Heart right ventricle (tissue), 16 donors: ENCODE results near the gene ZBTB1. TPM values are rescaled to one million over a fixed set of nuclear protein-coding genes. Genes with fewer than 3 reads are reported as not detected.
"Not testable (repeated sequence)": the region's sequence is repeated elsewhere in the genome, so short reads cannot be mapped to it uniquely, and the experiment has no call there.

ENCODE experiments used
- ATAC-seq, 8 donors: fragments of 200-7000 bp; cut with Tn5 transposase; one replicate each; pipeline ENCODE4 v1.9.1; 2020; ENCODE audit warnings: mild to moderate bottlenecking in 8 of 8, moderate library complexity in 8 of 8, moderate number of reproducible peaks in 1 of 8
- DNase-seq, 2 donors: peaks; one replicate each; pipeline ENCODE4 v3.0.0-alpha.2; 2020
- H3K27ac ChIP-seq, 10 donors: fragments of 200-600 bp; sonication (generic) in 2 of 10; one replicate each; pipeline versions ENCODE4 v1.5.0 to v1.8.0; 2020 to 2022; ENCODE audit warnings: mild to moderate bottlenecking in 3 of 10
- H3K27me3 ChIP-seq, 7 donors: fragments of 200-600 bp; one replicate each; pipeline ENCODE4 v1.8.0; 2021 to 2022; ENCODE audit warnings: mild to moderate bottlenecking in 2 of 7
- H3K36me3 ChIP-seq, 9 donors: fragments of 200-600 bp; sonication (generic) in 1 of 9; one replicate each; pipeline versions ENCODE4 v1.5.0 to v1.8.0; 2020 to 2022; ENCODE audit warnings: mild to moderate bottlenecking in 2 of 9
- H3K4me1 ChIP-seq, 9 donors: fragments of 200-600 bp; sonication (generic) in 1 of 9; one replicate each; pipeline versions ENCODE4 v1.5.0 to v1.8.0; 2020 to 2022; ENCODE audit warnings: mild to moderate bottlenecking in 4 of 9
- H3K4me3 ChIP-seq, 10 donors: fragments of 200-600 bp; sonication (generic) in 2 of 10; one replicate each; pipeline versions ENCODE4 v1.5.0 to v1.8.0; 2020 to 2022; ENCODE audit warnings: mild to moderate bottlenecking in 7 of 10, moderate library complexity in 2 of 10
- H3K9me3 ChIP-seq, 11 donors: fragments of 200-600 bp in 10 of 11; sonication (generic) in 2 of 11; one replicate each; pipeline versions ENCODE4 v1.5.0 to v1.8.0; 2013 to 2022; ENCODE audit warnings: mild to moderate bottlenecking in 2 of 11, control low read depth in 1 of 11, moderate library complexity in 1 of 11
- WGBS, 2 donors: extraction: QIAGEN DNeasy Blood & Tissue Kit; methylation state at CpG; one replicate each; pipeline ENCODE4 v1.1.7; 2013; ENCODE audit warnings: inconsistent platforms in 1 of 2; 5-methylcytosine and 5-hydroxymethylcytosine counted together
- intact Hi-C, 10 donors: fragments of 100-400 bp; cut with DNase I; formaldehyde crosslinking; loops; one replicate each; pipeline versions ENCODE4 v1.11.1 to v1.14.2; 2022
- polyA plus RNA-seq, 2 donors: library from polyadenylated mRNA; stranded (reverse); fragments of 200-250 nt; gene quantifications; one replicate each; pipeline ENCODE4 v1.2.3, GENCODE V29; 2013
- total RNA-seq, 10 donors: library from RNA; stranded (reverse); fragmentation: NEBNext Ultra II Directional in 3 of 10; extraction: Animal tissue kit (Norgen Biotek cat#: 25700) in 3 of 10; gene quantifications; one replicate each; pipeline versions ENCODE4 v1.2.1 to v1.2.4, GENCODE V29; 2021 to 2023
- TF ChIP-seq, protein P1 (sequence below), 9 donors: fragments of 200-600 bp; sonication (generic) in 2 of 9; IDR thresholded peaks; one replicate each; pipeline versions ENCODE4 v1.5.0 to v1.8.0; 2021 to 2022; ENCODE audit warnings: antibody characterized with exemption in 9 of 9, mild to moderate bottlenecking in 5 of 9, moderate library complexity in 1 of 9
- donor health status: Arrhythmogenic right ventricular cardiomyopathy.
- donor health status: ischemic (EF 13 %, LVEDD 7.1; RV severe dilation, severe dysfunction).
- donor health status: healthy with polysubstance abuse.
- donor health status: DM: no; HTN: yes; CAD: no.
- donor health status: DM: no; HTN: no; CAD: no.
- donor health status: ischemic (EF 25% LVEDD 6.9; RV normal size, moderate dysfunction).
- donor health status: ischemic (EF 25% LVEDD 5.7; RV mildly dilated, moderate dysfunction).
- donor health status: healthy.
- donor health status: DM: yes; HTN: yes; CAD: no.
- donor health status: Ischemic cardiomyopathy.
- donor health status: ischemic (EF 35%, LVEDD 5.7; RV mildly dilated, moderate dysfunction).
- donor health status: nonischemic (EF 11% LVEDD 7.7; RV severe dilation, severe dysfunction).
- donor health status: DM: yes; HTN: yes; CAD: no.
- donor health status: PGD.
- donor health status: ischemic (EF 29% LVEDD 5.4; RV normal size, mild dysfunction).
- donor health status: nonischemic (EF 23%, LVEDD 6.1; RV moderate dilation, normal function).

The ZBTB1 gene
- total and polyA plus RNA-seq, 12 donors, result 5.6 to 26.4 (median 20.6) TPM

DNA sequence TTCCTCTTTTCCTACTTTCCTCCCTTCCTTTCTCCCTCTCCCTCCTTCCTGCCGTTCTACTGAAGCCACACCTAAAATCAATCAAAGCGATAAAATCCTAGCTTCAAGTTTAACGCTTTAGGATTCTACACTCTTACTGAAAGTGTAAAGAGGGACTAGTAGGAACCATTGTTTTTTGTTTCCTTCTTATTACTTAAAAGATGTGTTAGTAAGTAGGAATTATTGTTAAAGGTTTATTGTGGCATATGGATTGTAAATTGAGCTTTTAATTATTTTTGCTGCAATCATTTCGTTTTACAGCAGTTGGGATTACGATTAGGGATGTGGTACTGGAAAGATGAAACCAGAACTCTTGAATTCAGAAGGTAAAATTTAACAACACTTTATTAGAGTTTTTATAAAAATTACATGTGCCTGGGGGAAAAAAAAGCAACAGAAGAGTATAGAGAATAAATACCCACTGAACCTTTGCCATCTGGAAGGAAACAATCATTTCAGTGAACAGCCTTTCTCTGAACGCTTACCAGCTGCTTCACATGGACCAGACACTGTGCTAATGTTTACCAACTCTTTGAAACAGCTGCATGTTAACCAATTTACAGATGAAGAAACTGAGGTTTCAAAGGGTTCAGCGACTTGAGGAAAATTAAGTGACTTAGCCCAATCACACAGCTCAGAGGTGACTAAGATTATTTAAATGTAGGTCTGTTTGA lies 46.2 kb downstream of the ZBTB1 start:
- intact Hi-C loops, result no loop called here
- ATAC-seq, result no peak
- Histone ChIP-seq H3K36me3 (no peaks in the 10 kb centered on the region), H3K9me3 (no peaks in the 10 kb centered on the region), H3K27me3 (peaks cover 0 to 38% (median 6%) of the 10 kb centered on the region in 7 donors), H3K27ac (no peak overlapping the region), H3K4me3 (peak overlapping the region in 1 of 10 donors; percentile 51), H3K4me1 (peaks cover 0 to 15% (median 13%) of the 10 kb centered on the region in 9 donors)
- TF ChIP-seq, protein P1, sequence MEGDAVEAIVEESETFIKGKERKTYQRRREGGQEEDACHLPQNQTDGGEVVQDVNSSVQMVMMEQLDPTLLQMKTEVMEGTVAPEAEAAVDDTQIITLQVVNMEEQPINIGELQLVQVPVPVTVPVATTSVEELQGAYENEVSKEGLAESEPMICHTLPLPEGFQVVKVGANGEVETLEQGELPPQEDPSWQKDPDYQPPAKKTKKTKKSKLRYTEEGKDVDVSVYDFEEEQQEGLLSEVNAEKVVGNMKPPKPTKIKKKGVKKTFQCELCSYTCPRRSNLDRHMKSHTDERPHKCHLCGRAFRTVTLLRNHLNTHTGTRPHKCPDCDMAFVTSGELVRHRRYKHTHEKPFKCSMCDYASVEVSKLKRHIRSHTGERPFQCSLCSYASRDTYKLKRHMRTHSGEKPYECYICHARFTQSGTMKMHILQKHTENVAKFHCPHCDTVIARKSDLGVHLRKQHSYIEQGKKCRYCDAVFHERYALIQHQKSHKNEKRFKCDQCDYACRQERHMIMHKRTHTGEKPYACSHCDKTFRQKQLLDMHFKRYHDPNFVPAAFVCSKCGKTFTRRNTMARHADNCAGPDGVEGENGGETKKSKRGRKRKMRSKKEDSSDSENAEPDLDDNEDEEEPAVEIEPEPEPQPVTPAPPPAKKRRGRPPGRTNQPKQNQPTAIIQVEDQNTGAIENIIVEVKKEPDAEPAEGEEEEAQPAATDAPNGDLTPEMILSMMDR (IDR thresholded peaks at IDR 0.05), result no peak
- no peak for DNase-seq
- WGBS, 2 donors, result 67 to 68% methylated on average over 7 of the region's 7 CpGs

DNA sequence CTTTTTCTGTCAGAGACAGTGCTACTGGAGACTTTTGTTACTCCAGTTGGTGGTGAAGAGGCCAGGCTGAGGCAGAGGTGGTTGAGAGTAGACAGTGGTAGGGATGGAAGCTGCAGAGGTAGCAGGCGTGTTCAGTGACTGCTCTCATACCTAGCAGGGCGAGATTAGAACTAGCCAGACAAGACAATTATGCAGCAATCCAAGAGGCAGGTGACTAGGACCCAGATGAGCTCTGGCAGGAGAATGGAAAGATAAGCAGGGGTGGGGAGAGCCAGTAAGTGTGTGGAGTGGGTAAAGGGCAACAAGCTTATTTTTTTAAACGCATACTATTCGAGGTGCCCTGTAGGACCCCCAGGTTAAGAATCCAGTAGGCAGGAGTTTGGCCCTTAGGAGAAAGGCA lies 50.0 kb downstream of the ZBTB1 start:
- intact Hi-C loops, result no loop called here
- WGBS, 2 donors, result 65 to 74% methylated on average over 4 of the region's 4 CpGs
- ATAC-seq, result no peak

DNA sequence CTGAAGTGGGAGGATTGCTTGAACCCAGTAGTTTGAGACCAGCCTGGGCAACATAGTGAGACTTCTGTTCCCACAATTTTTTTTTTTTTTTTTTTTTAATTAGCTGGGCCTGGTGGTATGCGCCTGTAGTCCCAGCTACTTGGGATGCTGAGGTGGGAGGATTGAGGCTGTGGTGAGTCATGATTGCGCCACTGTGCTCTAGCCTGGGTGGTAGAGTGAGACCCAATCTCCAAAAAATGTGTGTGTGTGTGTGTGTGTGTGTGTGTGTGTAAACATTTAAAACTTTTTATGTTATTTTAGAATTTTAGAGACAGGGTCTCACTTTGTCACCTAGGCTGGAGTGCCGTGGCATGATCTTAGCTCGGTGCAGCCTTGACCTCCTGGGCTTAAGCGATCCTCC lies 52.0 kb downstream of the ZBTB1 start:
- TF ChIP-seq, protein P1 (IDR thresholded peaks at IDR 0.05), result no peak
- Histone ChIP-seq H3K27ac (no peak overlapping the region), H3K9me3 (no peaks in the 10 kb centered on the region), H3K4me3 (no peak overlapping the region), H3K36me3 (no peaks in the 10 kb centered on the region), H3K4me1 (no peaks in the 10 kb centered on the region), H3K27me3 (peaks cover 0 to 4% (median 0%) of the 10 kb centered on the region in 7 donors)
- 97 to 99% methylated on average over 5 of the region's 5 CpGs for WGBS, 2 donors
- ATAC-seq (no peak), DNase-seq (no peak)
- intact Hi-C loops, result no loop called here

More for the DNA sequence above, 50.0 kb downstream of the ZBTB1 start:
- no peak overlapping the region for H3K27ac ChIP-seq
- H3K36me3 ChIP-seq, result no peaks in the 10 kb centered on the region
- TF ChIP-seq, protein P1 (IDR thresholded peaks at IDR 0.05), result no peak
- no peak overlapping the region for H3K4me3 ChIP-seq
- peaks cover 0 to 24% (median 6%) of the 10 kb centered on the region in 7 donors for H3K27me3 ChIP-seq
- H3K4me1 ChIP-seq, result peaks cover 0 to 11% (median 9%) of the 10 kb centered on the region in 9 donors
- DNase-seq, result no peak
- H3K9me3 ChIP-seq, result no peaks in the 10 kb centered on the region

DNA sequence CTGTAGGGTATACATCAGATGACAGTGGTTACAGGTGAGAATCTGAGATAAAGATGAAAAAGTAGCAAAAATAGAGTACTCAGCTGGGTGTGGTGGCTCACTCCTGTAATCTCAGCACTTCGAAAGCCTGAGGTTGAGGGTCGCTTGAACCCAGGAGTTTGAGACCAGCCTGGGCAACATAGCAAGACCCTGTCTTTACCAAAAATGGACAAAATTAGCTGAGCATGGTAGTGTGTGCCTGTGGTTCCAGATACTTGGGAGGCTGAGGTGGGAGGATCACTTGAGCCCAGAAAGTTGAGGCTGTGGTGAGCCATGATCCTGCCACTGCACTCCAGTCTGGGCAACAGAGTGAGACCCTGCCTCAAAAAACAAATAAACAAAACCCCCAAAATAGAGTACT lies 53.6 kb downstream of the ZBTB1 start:
- H3K9me3 ChIP-seq, H3K27me3 ChIP-seq: not testable (repeated sequence)
- 92 to 100% methylated on average over 2 of the region's 2 CpGs for WGBS, 2 donors

DNA sequence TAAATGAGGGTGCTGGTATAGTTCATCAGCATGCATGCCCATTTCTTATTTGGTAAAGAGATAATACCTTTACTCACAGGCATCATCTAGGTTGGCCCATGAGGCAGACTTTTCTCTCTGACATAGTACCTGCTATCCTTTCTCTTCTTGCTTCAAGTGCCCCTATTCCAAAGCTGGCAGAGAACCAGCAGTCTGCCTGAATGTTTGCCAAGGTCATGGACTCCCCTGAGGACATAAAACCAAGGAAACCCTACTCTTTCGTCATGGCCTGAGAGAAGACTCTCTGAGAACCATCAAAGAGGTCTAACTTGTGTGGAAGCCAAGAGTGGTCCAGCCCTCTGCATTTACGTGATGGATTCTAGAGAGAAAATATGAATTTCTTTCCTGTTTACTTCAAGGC lies 57.1 kb downstream of the ZBTB1 start:
- H3K36me3 ChIP-seq, result no peaks in the 10 kb centered on the region
- ATAC-seq (no peak), DNase-seq (no peak)
- H3K4me3 ChIP-seq, result no peak overlapping the region
- no peak overlapping the region for H3K27ac ChIP-seq
- peaks cover 0 to 21% (median 3%) of the 10 kb centered on the region in 9 donors for H3K4me1 ChIP-seq
- WGBS, 2 donors, result 50 to 55% methylated on average over 2 of the region's 2 CpGs
- TF ChIP-seq, protein P1 (IDR thresholded peaks at IDR 0.05), result no peak
- intact Hi-C loops, result no loop called here
- H3K27me3 ChIP-seq, result no peaks in the 10 kb centered on the region
- H3K9me3 ChIP-seq, result no peaks in the 10 kb centered on the region

More for the DNA sequence above, 53.6 kb downstream of the ZBTB1 start:
- intact Hi-C loops, H3K36me3 ChIP-seq, H3K27ac ChIP-seq, DNase-seq, H3K4me1 ChIP-seq, ATAC-seq, H3K4me3 ChIP-seq: not testable (repeated sequence)
